Epidermal melanocyte (primary cell): ENCODE results near the gene TSC2.
"Not testable (repeated sequence)": the region's sequence is repeated elsewhere in the genome, so short reads cannot be mapped to it uniquely, and the experiment has no call there.

Source experiments
- DNase-seq: peaks from one replicate; pipeline ENCODE4 v3.0.0; 2011; ENCODE audit warnings: low spot score; ENCODE audit not compliant: insufficient read length

TSC2 gene

GRCh38 chr16:2101581-2101980, 53.8 kb downstream of the TSC2 start:
- DNase-seq = not testable (repeated sequence)

GRCh38 chr16:2102471-2102870, 54.7 kb downstream of the TSC2 start:
- no peak for DNase-seq

- not testable (repeated sequence) for DNase-seq
Observed at GRCh38 chr16:2104464-2104863, 56.7 kb downstream of the TSC2 start.

- DNase-seq = not testable (repeated sequence)
Observed at GRCh38 chr16:2105291-2105690, 57.5 kb downstream of the TSC2 start.

GRCh38 chr16:2105769-2106168, 58.0 kb downstream of the TSC2 start:
- not testable (repeated sequence) for DNase-seq

GRCh38 chr16:2106211-2106610, 58.4 kb downstream of the TSC2 start:
- DNase-seq = not testable (repeated sequence)

GRCh38 chr16:2107121-2107790, 59.5 kb downstream of the TSC2 start:
- DNase-seq = peak; percentile 17

- DNase-seq = not testable (repeated sequence)
Observed at GRCh38 chr16:2107791-2108125, 60.0 kb downstream of the TSC2 start.

GRCh38 chr16:2108446-2109270, 60.9 kb downstream of the TSC2 start:
- not testable (repeated sequence) for DNase-seq

GRCh38 chr16:2109271-2109580, 61.4 kb downstream of the TSC2 start:
- not testable (repeated sequence) for DNase-seq

- DNase-seq = not testable (repeated sequence)
Observed at GRCh38 chr16:2109872-2110271, 62.1 kb downstream of the TSC2 start.

GRCh38 chr16:2110332-2111008, 62.7 kb downstream of the TSC2 start:
- DNase-seq = not testable (repeated sequence)

- DNase-seq = not testable (repeated sequence)
Observed at GRCh38 chr16:2111009-2111353, 63.2 kb downstream of the TSC2 start.

GRCh38 chr16:2111412-2112335, 63.9 kb downstream of the TSC2 start:
- DNase-seq = not testable (repeated sequence)

GRCh38 chr16:2112539-2113106, 64.8 kb downstream of the TSC2 start:
- not testable (repeated sequence) for DNase-seq

- not testable (repeated sequence) for DNase-seq
Observed at GRCh38 chr16:2114225-2114624, 66.4 kb downstream of the TSC2 start.

GRCh38 chr16:2114885-2115590, 67.3 kb downstream of the TSC2 start:
- DNase-seq = not testable (repeated sequence)

- no peak for DNase-seq
Observed at GRCh38 chr16:2115591-2115973, 67.8 kb downstream of the TSC2 start.

GRCh38 chr16:2116428-2116827, 68.6 kb downstream of the TSC2 start:
- not testable (repeated sequence) for DNase-seq

GRCh38 chr16:2117341-2117740, 69.6 kb downstream of the TSC2 start:
- DNase-seq = not testable (repeated sequence)
